Activated T-helper 9 cell treated with anti-CD3 and anti-CD28 coated beads, Interleukin-2, amount 50 U/mL, for 16 hours (primary cell): ENCODE results near the gene RHBDD3.
"Not testable (repeated sequence)": the region's sequence is repeated elsewhere in the genome, so short reads cannot be mapped to it uniquely, and the experiment has no call there.

Experiments
- DNase-seq: peaks from one replicate; pipeline ENCODE4 v3.0.0-alpha.2; 2020; ENCODE audit warnings: low read depth

The RHBDD3 gene

DNA sequence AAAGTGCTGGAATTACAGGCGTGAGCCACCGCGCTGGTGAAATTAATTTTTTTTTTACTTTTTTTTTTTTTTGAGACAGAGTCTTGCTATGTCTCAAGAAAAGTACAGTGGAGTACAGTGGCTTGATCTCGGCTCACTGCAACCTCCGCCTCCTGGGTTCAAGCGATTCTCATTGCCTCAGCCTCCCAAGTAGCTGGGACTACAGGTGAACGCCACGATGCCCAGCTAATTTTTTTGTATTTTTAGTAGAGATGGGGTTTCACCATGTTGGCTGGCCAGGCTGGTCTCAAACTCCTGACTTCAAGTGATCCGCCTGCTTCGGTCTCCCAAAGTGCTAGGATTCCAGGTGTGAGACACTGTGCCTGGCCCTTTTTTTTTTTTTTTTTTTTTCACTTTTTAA is 19.9 kb downstream of the RHBDD3 start:
- not testable (repeated sequence) for DNase-seq

GRCh38 chr22:29245626-29246385 is 22.0 kb downstream of the RHBDD3 start:
- DNase-seq = peak; percentile 48

- DNase-seq = no peak
Measured at GRCh38 chr22:29244785-29245625, 22.8 kb downstream of the RHBDD3 start.

DNA sequence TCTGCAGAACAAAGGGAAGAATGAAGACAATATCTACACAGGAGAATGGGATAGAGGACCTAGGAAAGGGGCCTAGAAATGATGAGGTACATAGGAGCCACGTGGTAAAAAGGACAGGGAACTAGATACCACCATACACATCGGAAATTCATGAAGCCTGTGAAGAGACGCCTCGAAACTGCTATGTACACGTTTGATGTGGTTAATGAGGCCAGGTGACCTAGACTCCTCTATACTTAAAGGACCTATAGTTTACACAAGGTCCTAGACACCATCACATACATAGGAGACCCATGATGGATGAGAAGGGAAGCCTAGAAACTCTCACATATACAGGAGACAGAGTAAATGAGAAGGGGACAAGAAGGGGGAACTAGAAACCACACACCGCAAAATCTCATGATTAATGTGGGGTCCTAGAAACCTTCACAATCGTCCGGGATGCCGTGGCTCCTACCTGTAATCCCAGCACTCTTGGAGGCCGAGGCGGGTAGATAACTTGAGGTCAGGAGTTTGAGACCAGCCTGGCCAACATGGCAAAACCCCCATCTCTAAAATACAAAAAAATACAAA is 23.8 kb downstream of the RHBDD3 start:
- DNase-seq = no peak

- not testable (repeated sequence) for DNase-seq
Measured at GRCh38 chr22:29240481-29240880, 27.3 kb downstream of the RHBDD3 start.

DNA sequence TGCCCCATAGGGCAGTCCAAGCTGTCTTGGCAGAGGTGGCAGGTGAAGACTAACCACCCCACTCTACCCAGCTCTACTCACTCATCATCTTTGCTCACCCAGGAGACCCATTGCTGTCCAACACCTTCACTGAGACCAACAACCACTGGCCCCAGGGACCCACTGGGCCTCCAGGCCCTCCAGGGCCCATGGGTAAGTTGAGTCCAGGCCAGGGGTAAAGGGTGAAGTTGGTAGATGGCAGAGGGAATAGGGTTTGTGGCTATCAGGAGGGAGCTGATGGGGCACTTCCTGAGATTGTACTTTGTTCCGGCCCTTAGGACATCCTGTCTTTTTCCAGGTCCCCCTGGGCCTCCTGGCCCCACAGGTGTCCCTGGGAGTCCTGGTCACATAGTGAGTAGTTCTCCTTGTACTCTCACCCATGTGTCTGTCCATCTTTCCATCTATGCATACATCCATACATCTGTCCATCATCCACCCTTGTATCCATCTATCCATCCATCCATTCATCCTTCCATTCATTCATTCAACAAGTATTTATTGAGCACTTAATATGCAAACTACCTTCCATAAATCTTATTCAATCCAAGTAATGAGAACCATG is 34.4 kb downstream of the RHBDD3 start:
- no peak for DNase-seq

DNA sequence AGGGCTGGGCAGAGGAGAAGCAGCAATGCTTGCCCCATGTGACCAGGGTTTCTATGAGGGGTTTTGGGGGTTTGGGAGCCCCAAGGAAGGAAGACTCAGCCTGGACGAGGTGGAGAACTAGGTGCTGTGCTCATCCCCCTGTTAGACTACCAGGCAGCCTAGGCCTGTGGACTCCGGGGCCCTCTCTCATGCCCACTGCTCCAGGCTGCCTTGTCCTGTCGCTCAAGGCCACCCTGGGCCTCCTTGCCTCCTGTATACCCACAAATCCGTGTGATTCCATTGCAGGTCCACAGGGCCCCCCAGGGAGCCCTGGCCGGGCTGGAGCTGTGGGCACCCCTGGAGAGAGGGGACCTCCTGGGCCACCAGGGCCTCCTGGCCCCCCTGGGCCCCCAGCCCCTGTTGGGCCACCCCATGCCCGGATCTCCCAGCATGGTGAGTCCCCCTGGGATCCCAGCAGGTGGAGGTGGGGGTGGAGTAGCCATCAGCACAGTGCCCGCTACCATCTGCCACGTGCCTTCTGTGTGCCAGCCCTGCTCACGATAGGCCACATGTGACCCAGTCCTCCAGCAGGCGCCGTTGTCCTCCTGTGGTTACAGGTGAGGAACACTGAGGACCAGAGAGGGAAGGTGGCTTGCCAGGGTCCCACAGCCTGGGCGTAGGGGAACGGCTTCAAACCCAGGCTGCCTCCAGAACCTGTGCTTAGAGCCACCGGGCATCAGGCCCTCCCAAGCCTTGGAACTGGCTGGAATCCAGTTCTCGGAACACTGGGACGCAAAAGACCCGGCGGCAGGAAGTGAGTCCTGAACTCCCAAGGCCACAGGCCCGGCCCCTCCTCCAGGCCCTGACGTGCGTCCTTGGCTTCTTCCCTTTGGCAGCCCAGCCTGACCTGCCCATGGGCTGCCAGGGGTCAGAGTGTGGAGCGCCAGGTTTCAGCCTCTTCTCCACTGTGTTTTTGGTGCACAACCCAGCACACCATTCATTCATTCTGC is 35.5 kb downstream of the RHBDD3 start:
- DNase-seq = no peak

DNA sequence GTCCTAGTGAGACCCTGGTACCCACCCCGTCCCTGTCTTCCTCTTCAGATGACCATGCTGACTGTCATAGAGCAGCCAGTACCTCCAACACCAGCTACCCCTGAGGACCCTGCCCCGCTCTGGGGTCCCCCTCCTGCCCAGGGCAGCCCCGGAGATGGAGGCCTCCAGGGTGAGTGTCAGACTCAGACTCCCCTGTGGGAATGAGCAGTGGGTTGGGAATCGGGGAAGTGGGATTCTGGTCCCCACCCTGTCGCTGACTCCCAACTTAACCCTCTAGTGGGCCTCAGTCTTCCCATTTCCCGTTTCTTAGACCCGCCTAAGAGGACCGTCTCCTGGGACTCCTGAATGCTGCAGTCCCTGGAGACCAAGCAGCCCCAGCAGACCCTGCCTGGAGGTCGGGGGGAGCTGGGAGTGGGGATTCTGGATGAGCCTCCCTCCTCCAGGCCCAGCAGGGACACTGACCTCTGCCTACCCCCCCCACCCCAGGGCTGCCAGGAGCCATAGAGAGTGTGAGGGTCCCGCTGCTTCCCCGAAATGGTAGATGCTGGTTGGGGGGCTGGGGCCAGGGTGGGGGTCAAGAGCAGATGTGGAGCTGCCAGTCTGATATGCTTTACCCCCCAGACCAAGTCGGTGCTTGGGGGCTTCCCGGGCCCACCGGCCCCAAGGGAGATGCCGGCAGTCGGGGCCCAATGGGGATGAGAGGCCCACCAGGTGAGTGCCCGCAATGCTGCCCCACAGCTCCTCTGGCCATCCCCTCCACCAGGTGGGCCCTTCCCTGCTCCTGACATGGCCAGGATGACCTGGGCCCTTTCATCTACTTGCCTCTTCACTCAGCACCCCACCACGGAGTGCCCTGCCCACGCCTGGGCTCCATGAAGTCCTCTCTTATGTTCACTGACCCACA is 36.6 kb downstream of the RHBDD3 start:
- DNase-seq = no peak

- DNase-seq = no peak
Measured at GRCh38 chr22:29226351-29226981, 41.3 kb downstream of the RHBDD3 start.

GRCh38 chr22:29225422-29226090 is 42.2 kb downstream of the RHBDD3 start:
- no peak for DNase-seq

DNA sequence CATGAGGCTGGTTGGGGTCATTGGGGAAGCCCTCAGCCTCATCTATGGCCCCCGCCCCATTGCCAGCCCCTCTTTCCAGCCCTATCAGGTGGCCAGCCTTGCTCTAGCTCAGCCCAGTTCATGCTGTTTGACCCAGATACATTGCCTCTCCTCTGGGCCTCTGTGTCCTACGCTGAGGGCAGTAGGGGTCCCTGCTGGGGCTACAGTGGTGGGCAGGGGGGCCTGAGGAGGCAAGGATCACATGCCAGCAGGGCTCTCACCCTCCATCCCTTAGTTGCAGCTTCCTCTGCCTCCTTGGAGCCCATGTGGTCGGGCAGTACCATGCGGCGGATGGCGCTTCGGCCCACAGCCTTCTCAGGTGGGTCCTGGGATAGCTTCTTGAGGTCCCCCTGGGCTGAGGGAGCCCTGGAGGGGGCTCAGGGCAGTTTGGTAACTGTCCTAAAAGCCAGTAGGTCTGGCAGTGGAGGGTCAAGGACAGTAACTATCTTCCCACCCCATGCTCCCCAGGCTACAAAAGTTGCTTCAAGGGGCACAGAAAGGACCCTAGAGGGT is 42.8 kb downstream of the RHBDD3 start:
- no peak for DNase-seq

- no peak for DNase-seq
Measured at GRCh38 chr22:29224121-29224858, 43.5 kb downstream of the RHBDD3 start.

GRCh38 chr22:29219881-29220670 is 47.7 kb downstream of the RHBDD3 start:
- DNase-seq = no peak

DNA sequence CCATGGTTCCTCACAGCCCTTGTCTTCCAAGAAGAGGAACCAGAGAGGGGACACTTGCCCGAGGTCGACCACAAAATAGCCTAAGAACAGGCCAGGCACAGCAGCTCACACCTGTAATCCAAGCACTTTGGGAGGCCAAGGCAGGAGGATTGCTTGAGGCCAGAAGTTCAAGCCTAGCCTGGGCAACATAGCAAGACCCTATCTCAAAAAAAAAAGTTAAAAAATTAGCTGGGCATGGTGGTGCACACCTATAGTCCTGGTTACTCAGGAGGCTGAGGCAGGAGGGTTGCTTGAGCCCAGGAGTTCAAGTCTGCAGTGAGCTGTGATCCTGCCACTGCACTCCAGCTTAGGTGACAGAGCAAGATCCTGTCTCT is 48.4 kb downstream of the RHBDD3 start:
- not testable (repeated sequence) for DNase-seq

GRCh38 chr22:29218758-29219408 is 48.9 kb downstream of the RHBDD3 start:
- no peak for DNase-seq

GRCh38 chr22:29217827-29218757 is 49.7 kb downstream of the RHBDD3 start:
- no peak for DNase-seq
